GM19467 (cell line): ENCODE measurements around the gene ZNF407.

Experiments
- ATAC-seq: cut with Tn5 transposase; IDR thresholded peaks from one replicate; pipeline ENCODE4 v1.9.1; 2021; ENCODE audit warnings: mild to moderate bottlenecking, moderate library complexity; ENCODE audit not compliant: unreplicated experiment

The ZNF407 gene

DNA sequence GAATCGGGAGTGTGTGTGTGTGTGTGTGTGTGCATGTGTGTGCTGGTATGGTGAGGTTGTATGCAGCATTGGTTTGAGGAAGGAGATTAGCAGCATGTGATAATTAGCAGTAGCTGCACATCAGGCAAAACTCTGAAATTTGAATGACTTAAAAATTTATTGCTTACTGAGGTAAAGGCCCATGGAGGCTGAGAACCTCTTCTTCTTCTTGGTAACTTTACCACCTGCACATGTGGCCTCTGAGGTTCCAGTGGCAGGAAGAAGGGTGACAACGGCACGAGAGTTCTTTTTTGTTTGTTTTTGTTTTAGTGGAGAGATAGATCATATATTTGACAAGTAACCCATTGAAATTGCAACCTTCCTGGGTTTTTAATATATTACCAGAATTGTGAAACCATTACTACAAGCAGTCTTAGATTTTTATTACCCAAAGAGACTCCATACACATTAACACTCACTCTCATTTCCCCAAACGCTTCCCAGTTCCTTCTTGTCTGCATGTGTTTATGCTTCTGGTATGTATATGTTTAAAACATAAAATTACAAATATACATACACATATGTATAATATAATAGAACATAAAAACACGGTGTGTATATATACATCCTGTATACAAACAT, 319.2 kb downstream of the ZNF407 start:
- peak; percentile 57 for ATAC-seq

DNA sequence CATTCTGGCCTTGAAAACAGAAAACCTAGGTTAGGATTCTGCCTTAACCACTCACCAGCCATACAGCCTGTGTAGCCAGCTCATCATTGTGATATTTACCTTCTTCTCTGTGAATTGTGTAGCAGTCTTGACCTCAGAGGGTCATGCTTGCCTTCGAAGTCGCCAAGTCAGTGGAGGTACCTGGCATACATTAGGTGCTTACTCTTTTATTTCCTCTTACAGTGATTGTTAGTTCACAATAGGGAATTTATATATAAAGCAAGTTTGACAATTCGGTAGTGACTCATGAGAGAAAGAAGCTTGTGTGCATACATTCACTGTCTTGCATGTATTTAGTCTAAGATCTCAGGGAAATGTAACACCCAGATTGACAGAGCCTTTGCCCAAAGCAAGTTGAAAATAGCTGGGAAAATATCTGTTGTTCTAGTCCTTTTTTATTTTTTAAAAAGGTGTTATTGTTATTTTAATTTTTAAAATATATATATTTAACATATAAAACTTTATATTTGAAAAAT, 320.7 kb downstream of the ZNF407 start:
- no peak for ATAC-seq

DNA sequence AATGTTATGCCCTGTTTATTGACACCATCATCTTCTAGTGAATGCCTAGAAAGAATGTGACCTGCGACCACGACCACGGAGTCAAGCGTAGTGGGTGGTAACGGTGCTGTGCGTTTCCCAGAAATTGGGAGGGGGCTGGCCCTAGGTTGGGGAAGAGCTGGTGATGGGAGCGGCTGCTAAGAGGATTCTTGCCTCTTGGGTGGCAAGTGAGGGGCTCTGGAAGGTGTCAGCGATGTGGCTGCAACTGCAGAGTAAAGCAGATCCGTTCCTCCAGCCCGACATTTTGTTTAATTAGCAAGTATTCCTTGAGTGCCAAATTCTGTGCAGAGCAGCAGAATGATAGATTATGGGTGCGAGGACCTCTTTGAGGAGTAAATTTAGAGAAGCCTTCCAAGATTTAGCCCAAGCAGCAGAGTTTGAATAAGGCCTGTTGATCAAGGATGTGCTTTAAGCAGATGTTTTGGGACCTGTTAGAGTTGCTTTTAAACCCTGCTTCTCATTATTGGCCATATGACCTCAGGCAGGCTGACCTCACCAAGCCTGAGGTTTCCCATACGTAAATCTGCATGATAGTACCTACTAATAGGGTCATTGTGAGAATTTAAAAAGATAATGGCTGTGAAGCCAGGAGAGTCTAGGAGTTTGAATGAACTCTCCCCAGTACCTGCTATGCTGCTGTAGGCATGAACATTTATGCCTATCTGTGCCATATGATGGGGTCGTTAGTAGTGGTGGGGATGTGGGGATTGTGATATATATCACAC, 323.6 kb downstream of the ZNF407 start:
- ATAC-seq = no peak

DNA sequence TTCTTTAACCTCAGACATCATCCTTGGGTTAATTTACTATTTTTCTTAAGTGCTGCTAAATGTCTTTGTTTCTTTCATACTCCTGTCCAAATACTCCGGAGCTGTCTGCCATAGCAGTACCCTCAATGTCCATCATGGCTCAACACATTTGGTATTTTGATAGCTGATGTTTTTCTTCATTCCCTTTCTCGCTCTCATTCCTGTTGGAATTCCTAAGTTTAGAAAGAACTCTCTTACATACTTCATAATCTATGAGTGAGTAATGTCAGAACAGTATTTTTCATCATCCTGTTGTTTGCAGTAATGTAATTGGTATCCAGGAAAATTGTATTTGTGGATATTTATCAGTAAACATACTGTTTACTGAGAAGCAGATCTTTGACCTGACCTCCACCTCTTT, 328.4 kb downstream of the ZNF407 start:
- ATAC-seq = no peak

DNA sequence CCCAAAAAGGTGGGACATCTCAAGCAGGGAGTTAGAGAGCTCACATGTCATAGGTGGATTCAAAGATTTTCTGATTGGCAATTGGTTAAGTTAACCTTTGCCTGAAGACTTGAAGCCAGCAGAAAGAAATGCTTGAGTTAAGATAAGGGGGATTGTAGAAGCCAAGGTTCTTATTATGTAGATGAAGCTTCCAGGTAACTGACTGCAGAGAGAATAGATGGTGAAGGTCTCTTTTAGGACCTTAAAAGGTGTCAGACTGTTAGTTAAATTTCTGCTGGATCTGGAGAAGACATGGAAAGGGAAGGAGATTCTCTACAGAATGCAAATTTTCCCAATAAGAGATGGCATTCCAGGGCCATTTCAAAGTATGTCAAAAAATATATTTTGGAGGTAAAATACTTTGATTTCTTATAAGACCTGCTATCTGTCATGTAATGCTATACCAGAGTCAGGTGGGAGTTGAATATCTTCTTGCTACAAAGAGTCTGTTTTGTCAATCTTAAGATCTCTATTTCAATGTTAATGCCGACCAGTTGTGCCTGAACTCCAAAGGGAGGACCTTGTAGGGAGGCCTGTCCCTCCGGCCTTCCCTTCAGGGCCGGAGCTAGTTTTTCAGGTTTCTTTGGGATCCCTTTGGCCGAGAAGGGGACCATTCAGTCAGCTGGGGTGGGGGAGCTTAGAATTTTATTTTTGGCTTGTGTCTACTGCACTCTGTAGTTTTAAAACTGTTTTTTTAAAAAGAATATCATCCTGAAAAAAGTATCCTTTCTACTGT, 330.7 kb downstream of the ZNF407 start:
- no peak for ATAC-seq

DNA sequence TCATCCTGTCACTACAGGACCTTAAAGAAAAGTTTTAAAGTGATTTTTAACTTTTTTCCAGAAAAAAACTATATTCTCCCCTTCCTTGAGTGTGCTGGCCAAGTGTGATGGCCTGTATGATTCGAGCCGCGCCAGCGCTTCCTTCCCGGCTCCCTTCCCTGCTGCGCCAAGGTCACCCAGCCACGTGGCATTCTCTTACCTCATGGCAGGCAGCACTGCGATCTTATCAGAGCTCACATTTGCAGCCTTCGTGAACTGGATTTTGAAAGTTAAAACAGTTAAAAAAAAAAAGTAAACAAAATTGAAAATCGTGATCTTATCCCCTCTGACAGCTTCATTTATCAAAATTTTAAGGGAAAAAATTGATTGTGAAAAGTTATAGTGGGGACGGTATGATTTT, 331.4 kb downstream of the ZNF407 start:
- ATAC-seq = no peak

DNA sequence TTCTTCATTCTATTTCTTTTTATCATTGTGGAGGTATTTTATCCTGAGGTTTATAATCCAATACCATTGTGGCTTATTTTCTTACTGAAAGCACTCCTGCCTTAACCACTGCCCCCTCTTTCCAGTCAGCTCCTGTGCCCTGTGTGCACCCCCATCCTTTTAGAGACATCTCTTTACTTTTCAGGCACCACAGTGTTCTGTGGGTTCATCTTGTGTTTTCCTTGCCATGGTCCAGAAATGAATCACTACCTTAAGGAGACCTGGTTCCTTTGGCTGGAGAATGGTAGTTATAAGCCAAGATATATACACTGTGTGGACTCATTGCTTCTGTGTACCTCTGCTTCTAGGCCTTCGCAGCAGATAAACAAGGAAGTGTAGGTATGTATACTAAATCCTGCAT, 332.9 kb downstream of the ZNF407 start:
- ATAC-seq = no peak

DNA sequence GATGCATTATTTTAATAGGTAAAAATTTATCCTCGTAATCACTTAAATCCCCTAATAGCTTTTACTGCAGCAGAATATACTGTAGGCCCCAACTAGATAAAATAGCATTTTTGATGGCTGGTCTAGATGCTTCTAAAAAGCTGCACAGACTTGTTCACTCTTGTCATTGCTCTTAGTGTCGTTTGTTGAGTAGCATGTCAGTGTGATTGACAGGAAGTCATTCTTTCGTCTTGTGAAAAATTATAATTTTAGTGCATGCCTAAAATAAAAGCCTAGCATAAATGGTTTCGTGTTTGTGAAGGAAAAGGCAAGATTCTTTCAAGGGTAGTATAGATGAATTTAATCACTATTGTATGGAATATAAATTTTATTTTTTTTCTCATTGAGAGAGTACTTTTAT, 336.3 kb downstream of the ZNF407 start:
- ATAC-seq = no peak

DNA sequence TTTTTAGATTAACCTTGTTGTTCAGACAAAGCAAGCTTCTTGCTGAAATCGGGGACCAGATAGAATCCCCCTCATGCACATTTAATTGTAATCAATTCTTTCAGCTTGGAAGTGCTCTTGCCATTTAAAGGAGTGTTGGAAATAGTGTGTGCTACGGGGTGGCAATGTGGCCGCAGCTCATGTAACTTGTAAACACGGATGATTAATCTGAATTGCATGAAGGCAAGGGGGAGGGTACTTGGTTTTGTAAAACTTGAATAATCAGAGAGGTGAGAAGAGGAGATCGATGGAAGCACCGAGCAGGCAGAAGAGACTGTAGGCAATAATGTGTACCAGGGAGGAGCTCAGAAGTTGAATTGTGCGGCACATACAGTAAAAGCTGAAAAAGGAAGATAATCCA, 337.8 kb downstream of the ZNF407 start:
- no peak for ATAC-seq

DNA sequence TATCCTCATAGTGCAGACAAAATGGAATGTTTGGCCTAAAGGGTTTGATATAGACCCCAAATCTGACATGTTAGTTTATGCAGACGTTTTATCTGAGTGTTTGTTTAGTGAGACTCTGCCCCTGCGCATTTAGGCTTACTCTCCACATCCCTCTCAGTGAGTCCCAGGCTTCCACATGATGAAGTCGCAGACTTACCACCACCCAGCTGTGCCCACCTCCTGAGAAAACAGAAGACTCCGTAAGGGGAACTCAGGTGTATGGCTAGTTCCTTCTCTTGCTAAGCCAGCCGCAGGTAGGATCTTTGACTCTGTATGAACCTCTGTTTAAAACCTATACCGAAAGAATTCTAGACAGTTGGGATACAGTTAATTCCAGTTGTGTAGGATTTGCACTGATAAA, 338.7 kb downstream of the ZNF407 start:
- no peak for ATAC-seq

DNA sequence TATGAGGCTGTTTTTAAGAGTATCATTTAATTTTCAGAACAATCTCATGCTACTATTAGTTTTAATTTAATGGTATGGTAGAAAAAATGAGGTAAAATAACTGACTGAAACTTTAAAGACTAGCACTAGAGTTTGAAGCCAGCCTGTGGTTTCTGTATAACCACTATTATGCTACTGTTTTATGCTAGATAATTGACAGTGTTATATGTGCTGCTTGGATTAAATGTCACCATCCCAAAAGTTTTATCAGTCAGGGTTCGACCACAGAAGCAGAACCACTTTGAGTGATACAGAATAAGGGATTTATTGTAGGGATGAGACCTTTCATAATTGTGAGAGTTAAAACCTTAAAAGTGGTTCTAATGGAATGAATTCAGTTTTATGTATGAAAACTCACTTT, 339.6 kb downstream of the ZNF407 start:
- ATAC-seq = no peak

DNA sequence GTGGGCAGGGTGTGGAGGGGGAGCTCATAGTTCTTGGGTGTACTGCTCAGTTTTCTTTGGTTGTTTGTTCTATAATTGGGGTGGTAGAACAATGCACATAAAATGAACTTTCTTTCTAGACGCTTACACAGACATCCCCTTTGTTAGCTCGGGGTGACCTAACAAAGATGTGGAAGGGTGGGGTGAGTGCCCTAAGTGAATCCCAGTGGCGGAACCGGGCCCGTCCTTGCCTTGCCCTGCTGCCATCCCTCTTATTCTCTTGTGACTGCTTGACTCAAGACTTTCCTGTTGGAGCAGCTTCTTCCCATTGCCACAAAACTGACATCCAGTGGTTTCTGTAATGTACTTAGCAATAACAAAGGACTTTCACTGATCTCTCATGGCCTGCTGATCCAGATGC, 343.2 kb downstream of the ZNF407 start:
- no peak for ATAC-seq

DNA sequence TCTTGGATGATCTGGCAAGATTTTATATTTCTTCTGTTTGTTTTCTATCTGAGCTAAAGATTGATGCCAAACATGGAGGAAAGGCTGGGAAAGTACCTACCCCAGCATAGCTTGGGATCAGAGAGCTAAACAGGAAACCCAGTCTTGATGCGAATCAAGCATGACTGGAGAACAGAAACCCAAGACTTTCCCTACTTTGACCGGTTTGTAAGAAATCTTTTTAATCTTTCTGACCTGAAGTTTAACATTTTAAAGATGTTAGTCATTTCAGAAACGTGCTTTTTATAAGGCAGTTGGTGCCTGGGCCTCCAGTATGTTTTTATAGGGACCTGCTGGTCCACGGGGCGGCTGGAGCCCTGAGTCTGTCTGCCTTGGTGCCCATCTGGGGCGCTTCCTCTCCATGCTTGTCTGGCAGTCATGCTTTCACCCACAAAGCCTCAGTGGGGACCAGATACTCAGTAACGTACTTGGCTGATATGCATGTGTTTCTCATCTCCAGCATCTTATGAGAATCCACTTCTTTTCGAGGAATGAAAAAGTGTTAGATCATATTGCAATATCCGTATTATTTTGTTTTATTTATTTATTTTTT, 344.7 kb downstream of the ZNF407 start:
- ATAC-seq = peak; percentile 94

DNA sequence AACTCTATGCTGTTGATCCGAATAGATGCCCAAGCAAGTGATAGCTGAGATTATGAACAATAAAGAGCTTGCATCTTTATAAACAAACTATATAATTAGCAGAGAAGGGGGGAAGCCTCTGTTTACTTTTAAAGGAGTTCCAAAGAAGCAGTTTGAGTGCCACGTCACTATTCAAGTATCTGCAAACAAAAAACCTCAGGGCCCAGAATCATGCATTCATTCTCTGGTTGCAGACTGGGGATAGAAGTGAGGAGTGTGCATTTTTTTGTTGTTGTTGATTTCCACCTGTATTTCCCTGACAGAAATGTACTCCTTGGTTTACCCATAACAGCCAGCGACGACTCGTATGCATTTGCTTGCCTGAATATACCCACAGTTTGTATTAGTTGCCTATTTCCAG, 347.0 kb downstream of the ZNF407 start:
- ATAC-seq = no peak

DNA sequence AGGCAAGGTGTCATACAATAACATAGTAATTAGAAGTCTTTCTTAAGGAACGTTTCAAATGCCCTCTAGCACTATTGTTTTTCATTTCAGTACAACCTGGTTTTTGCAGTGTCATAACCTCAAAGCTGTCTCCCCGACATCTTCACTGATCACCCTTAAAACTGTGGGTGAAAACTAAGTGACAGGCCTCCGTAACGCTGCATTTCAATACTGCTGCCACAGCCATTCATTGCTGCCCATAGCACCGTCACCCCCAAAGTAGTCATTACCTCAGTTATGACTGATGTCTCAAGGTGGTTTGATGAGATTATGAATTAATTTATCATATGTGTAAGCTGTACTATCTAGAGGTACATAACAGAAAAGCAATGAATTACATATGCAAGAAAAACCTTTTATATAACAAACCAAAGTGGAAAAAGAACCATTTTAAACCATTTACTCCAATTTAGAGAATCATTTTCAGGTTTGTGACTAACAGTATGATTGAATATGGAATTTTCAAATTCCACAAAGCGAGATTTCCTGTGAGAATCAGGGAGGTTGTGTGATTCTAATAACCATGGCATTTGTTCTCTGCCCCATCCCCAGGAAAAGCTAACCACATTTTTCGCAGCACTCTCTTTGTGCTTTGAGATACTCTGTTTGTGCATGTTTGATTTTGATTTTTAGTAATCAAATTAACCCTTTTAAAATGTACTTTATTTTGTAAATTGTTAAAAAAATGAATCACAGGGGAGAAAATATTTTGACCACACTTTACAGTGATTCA, 348.3 kb downstream of the ZNF407 start:
- ATAC-seq = no peak

DNA sequence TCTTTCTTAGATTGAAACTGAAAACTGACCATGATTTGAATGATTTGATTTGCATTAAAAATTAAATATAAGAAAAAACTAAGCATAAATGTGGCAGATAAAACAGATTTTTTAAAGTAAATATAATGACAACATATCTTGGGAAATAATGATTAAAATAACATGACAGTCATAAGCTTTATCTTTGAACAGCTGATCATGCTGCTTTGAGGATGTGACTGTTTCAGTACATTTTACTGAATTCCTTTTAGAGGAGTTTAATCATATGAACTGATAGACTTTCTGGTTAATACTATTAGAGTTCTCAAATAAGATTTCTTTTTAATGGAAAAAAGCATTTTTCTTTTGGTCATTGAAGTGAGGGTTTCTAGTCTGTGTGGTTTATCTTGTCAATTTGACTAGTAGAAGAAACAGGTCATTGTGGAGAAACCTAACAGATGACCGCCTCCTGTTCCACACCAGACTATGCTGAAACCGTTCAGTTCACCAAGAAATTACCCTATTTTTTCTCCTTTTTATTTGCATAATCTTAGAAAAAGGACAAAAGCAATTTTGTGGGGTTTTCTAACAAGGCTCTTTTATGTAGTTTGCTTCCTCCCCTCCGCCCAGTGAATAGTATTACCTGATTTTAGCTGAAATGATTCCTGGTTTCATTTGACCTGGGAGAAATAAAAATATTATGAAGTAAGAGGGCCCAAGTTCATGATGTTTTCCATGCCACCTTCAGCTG, 349.1 kb downstream of the ZNF407 start:
- ATAC-seq = no peak

DNA sequence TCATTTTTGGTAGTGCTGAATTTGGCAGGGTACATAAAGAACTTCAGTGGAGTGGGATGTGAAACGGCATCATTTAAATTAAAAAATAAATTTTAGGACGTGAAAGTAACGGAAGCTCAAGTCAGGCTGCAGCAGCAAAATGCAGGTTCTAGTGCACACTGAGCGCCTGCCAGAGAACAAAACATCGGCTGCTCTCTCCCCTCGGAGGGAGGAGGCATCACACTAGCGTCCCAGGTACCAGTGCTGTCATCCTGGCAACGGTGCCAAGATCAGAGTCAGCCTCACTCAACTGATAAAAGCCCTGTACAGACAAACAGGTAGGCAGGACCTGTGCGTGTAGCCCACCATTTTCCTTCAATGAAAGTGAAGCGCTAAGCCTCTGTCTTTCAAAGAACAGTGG, 349.7 kb downstream of the ZNF407 start:
- no peak for ATAC-seq

DNA sequence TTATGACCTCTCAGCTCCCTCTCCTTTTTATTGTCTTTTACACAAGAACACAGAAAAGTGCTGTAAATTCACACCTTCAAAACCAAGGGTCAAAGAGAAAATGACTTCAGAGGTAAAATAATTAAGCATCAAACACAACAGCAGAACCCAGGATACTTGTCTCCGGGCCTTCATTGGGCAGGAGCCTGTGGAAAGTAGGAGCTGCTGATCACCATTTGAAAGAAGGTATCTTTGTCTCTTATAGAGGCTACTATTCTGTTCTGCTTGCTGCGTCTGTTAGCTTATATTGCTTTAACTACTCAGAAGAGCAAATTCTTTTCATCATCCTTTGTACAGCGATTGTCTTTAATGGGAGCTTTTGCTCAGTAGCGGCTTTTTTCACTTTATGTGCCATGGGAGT, 350.2 kb downstream of the ZNF407 start:
- ATAC-seq = no peak

DNA sequence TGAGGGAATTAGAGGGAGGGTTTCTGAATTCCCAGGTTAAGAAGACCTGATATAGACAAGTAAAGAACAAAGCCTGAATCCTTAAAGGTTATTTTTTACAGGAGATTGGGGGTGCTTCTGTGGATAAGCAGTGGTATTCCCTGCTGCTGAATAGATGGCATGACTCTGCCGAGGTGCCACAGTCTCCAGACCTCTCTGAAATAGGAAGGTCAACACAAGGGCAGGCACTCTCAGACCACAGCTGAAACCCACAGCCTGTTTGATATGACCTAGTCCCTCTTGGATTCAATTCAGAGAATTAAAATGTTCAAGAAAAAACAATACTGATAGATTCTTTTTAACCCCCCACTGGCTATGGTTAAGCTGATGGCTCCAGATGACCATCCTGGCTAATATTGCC, 351.9 kb downstream of the ZNF407 start:
- ATAC-seq = no peak

DNA sequence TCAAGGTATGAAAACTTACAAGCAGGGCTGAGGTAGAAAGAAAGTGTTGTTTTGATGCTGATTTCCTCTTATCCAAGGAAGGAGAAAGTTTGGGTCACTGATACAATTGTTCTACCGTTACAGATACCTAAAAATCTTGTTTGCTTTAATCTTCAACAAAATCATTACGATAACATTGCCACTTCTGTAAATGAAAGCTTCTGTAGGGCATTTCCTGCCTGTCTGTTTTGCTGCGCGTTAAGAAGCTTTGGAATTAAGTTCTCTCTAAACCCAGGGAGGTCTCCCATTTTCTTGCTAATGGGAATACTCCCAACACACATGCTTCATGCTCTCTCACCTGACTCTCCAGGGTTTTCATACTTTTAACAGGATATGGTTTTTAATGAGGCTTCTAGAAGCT, 352.8 kb downstream of the ZNF407 start:
- ATAC-seq = no peak
